GM12875 (cell line): ENCODE measurements around the gene FAM117A.

Experiments used
- H3K4me3 ChIP-seq: one replicate; pipeline ENCODE4 v1.5.1; 2011; ENCODE audit warnings: low read depth, low read length, control low read depth
- TF ChIP-seq, protein P1 (sequence below): IDR thresholded peaks from 2 replicates; pipeline ENCODE4 v1.5.1; 2011; ENCODE audit warnings: low read depth, mild to moderate bottlenecking, control low read depth, inconsistent platforms, low read length, moderate library complexity, borderline replicate concordance; ENCODE audit not compliant: insufficient read depth

Gene FAM117A, protein sequence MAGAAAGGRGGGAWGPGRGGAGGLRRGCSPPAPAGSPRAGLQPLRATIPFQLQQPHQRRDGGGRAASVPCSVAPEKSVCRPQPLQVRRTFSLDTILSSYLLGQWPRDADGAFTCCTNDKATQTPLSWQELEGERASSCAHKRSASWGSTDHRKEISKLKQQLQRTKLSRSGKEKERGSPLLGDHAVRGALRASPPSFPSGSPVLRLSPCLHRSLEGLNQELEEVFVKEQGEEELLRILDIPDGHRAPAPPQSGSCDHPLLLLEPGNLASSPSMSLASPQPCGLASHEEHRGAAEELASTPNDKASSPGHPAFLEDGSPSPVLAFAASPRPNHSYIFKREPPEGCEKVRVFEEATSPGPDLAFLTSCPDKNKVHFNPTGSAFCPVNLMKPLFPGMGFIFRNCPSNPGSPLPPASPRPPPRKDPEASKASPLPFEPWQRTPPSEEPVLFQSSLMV

GRCh38 chr17:49763735-49764558 is at the start of gene FAM117A:
Gene FAM117A (minus strand): TSS chr17:49764131. CDS start chr17:49764087, 44 bp downstream.
- H3K4me3 ChIP-seq = peak within 1 kb of the TSS; percentile 68
- TF ChIP-seq, protein P1, sequence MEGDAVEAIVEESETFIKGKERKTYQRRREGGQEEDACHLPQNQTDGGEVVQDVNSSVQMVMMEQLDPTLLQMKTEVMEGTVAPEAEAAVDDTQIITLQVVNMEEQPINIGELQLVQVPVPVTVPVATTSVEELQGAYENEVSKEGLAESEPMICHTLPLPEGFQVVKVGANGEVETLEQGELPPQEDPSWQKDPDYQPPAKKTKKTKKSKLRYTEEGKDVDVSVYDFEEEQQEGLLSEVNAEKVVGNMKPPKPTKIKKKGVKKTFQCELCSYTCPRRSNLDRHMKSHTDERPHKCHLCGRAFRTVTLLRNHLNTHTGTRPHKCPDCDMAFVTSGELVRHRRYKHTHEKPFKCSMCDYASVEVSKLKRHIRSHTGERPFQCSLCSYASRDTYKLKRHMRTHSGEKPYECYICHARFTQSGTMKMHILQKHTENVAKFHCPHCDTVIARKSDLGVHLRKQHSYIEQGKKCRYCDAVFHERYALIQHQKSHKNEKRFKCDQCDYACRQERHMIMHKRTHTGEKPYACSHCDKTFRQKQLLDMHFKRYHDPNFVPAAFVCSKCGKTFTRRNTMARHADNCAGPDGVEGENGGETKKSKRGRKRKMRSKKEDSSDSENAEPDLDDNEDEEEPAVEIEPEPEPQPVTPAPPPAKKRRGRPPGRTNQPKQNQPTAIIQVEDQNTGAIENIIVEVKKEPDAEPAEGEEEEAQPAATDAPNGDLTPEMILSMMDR = no peak

DNA sequence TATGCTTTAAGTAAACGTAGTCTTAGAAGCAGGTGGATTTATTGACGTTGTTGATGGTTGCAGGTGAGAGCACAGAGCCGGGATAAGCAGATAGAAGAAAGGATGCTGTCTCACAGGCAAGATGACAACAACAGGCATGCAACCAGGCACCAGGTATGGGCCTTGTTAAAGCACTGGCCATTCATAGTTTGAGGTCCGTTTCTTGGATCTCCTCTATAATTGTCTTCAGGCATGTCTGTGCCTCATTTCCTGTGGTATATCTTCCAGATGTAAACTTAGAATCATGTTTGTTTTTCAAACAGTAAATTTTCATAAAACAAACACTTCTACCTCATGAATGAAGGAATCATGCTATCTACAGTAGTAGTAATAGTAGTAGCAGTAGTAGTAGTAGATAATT is 45.1 kb upstream of the FAM117A start:
- TF ChIP-seq, protein P1 = no peak
- H3K4me3 ChIP-seq = no peak overlapping the region

GRCh38 chr17:49798738-49799137 is 34.8 kb upstream of the FAM117A start:
- H3K4me3 ChIP-seq = no peak overlapping the region
- TF ChIP-seq, protein P1 = no peak

GRCh38 chr17:49798182-49798581 is 34.3 kb upstream of the FAM117A start:
- TF ChIP-seq, protein P1 = no peak
- no peak overlapping the region for H3K4me3 ChIP-seq

DNA sequence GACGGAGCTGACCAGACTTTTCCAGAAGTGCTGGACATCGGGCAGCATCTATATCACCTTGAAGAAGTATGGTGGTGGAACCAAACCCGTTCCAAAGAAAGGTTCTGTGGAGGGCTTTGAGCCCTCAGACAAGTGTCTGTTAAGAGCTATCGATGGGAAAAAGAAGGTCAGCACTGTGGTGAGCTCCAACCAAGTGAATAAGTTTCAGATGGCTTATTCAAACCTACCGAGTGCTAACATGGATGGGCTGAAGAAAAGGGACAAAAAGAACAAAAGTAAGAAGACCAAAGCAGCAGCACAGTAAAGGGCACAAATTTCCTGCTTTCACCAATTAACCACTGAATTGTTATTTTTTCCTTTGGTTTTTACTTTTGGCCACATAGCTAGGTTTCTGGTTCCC is 31.4 kb upstream of the FAM117A start:
- TF ChIP-seq, protein P1 = no peak
- no peak overlapping the region for H3K4me3 ChIP-seq

GRCh38 chr17:49793309-49793708 is 29.4 kb upstream of the FAM117A start:
- H3K4me3 ChIP-seq = no peak overlapping the region
- TF ChIP-seq, protein P1 = no peak

- TF ChIP-seq, protein P1 = no peak
- peak overlapping the region; percentile 53 for H3K4me3 ChIP-seq
These were observed 25.3 kb upstream of the FAM117A start for GRCh38 chr17:49789243-49789578.
